ENCODE results near the gene PDCD2L.
"Not testable (repeated sequence)": the region's sequence is repeated elsewhere in the genome, so short reads cannot be mapped to it uniquely, and the experiment has no call there.

Gene PDCD2L

GRCh38 chr19:34418300-34418699 is 14.1 kb downstream of the PDCD2L start:
- DNase-seq: no peak

- no peak for DNase-seq
These were observed 22.0 kb downstream of the PDCD2L start for GRCh38 chr19:34426096-34426661.

GRCh38 chr19:34428549-34429285 is 24.5 kb downstream of the PDCD2L start:
- peak; percentile 4 to 17 for DNase-seq

DNA sequence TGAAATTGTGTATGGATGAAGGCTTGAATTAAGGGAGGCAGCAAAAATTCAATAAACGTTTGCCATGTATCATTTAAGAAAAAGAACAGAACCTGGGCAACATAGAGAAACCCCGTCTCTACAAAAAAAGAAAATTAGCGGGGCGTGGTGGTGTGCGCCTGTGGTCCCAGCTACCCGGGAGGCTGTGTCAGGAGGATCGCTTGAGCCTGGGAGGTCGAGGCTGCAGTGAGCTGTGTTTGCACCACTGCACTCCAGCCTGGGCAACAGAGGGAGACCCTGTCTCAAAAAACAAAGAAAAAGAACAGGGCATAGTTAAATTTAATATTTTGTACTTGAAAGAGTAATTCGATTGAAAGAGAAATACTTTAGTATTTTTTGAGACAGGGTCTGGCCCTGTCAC is 25.4 kb downstream of the PDCD2L start:
- DNase-seq: no peak

DNA sequence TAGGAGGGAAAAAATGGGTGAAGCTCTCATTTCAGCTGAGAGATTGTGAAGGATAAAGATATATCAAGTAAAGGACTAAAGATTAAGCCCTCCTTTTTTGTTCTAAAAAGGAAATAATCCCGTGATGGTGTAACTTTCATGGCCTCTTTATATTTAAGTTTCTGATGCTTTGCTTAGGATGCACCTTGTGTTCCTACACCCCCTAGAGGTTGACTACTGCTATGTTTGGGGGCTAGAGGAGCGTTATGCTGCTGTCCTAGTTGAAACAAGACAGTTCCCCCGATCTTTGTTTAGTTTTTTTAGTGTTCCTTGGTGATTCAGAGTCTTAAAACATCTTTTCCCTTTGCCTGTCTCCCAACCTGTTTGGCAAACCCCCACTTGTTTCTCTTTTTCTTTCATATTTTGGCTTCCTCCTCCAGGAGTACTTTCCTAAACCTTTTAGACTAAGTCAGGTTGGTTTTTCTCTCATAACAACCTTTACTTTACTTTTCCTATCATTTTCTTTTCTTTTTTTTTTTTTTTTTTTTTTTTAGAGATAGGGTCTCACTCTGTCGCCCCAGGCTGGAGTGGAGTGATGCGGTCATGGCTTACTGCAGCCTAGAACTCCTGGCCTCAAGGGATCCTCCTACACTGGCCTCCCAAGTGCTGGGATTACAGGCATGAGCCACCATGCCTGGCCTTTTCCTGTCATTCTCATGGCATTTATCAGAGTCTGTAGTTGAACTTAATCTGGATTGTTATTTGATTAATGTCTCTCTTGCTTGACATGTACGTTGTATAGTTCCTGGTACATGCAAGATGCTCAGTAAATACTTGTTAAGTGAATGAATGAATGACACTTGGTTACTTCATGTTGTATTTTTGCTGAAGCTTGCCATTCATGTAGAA is 26.8 kb downstream of the PDCD2L start:
- DNase-seq: peak in 1 of 2 experiments; percentile 6

DNA sequence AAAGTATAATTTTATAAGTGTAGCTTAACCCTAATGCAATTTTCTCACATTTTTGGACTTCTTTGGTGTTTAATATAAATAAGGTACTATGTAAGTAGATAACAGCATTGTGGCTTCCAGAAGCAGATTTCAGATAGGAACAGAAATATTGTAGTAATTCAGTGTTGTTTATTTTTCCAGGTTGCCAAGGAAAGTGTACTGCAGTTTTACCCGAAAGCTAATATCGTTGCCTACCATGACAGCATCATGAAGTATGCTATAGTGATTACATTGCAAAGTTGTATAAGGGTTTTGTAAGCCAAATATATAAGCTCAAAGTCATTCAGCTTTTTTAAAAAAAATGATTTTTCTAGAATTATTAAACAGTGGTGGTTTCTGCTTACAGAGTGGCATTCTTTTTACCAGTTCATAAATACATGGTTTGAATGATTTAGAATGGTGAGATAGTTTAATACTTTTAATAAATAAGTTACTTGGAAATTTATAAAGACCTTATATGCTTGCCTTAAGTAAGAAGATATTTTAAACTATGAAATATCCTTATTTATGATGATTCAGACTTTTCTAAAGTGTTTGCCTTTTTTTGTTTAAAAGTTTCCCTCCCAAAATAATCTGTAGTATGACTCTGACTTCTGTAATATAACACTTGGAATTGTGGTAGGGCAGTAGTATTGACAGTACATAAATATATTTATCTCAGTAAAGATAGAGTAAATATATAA is 27.6 kb downstream of the PDCD2L start:
- no peak for DNase-seq

DNA sequence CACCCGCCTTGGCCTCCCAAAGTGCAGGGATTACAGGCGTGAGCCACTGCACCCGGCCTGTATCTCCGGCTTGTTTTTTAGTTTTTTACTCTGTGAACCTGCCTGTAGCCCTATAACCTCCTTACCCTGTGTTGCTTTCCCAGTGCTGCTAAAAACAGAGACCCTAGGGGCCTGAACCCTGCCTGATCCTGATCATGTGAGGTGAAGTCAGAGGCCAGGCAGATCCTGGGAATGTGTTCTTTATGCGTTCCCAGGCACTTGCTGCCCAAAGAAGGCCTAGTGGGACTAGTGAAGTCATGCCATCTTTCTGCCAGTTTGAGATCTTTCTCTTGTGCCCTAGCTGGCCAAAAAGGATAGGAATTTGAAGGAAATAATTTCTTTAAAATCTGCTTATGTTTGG is 28.6 kb downstream of the PDCD2L start:
- DNase-seq: no peak

DNA sequence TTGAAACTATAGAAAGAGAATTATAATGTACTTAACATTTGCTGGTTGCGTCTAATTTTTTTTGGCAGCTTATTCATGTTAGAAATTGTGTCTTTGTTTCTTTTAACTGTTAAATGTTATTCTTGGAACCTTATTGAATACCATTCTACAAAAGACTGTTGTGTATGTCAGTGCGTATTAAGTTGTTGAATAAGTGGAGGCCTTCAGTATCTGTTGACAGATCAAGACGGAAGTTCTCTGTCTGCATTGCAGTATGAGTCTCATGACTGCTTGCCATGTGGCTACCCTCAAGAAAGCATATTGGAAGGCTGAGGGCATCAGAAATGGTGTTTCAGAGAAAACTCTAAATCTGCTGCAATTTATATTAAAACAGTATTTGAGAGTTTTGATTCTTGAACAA is 32.5 kb downstream of the PDCD2L start:
- DNase-seq: no peak

GRCh38 chr19:34448191-34448590 is 44.0 kb downstream of the PDCD2L start:
- DNase-seq: no peak

DNA sequence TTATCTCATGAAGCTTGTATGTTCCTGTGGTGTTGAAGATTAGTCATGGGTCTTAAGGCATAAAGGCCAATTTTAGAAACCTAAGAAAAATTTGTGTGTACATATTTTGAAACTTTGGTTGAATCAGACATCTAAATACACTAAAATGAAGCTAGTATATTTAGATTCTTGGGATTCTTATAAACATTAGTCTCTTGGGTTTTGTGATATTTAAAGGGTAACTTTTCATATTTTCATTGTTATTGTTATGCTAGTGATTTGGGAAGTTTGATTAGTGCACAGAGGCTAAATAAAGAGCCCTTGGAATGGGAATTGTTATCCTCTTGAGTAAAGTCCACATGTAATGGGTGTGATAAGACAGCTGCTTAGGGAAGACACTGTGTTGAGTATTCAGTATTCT is 48.5 kb downstream of the PDCD2L start:
- no peak for DNase-seq

- DNase-seq: no peak
These were observed 49.9 kb downstream of the PDCD2L start for GRCh38 chr19:34454091-34454490.

DNA sequence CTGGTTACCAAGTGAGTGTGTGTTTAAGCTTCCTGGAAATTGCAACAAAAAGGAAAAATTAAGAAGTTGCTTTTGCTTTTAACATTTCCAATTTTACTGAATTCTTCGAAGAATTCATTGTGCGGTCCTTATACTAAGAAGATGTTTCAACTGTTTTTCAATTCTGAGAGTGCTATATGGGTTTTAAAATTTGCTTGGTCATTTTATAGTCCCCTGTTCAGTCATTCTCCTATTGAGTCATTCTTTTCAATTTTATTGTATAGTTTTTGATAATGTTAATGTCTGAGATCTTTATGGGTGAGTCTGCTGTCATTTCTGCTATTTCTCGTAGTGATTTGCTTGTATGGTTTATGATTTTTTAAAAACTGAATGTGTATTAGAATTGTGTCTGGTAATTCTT is 50.5 kb downstream of the PDCD2L start:
- DNase-seq: no peak

DNA sequence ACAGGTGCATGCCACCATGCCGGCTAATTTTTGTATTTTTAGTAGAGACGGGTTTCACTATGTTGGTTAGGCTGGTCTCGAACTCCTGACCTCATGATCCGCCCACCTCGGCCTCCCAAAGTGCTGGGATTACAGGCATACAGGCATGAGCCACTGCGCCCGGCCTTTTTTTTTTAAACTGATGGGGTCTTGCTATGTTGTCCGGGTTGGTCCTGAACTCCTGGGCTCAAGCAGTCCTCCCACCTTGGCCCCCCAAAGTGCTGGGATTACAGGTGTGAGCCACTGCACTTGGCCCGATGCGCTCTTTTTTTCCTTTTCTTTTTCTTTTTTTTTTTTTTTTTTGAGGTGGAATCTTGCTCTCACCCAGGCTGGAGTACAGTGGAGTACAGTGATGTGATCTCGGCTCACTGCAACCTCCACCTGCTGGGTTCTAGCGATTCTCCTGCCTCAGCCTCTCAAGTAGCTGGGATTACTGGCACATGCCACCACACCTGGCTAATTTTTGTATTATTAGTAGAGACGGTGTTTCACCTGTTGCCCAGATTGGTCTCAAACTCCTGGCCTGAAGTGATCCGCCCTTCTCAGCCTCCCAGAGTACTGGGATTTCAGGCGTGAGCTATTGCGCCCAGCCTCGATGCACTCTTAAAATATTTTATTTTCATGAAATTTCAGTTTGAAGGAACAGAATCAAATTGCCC is 51.7 kb downstream of the PDCD2L start:
- not testable (repeated sequence) for DNase-seq

DNA sequence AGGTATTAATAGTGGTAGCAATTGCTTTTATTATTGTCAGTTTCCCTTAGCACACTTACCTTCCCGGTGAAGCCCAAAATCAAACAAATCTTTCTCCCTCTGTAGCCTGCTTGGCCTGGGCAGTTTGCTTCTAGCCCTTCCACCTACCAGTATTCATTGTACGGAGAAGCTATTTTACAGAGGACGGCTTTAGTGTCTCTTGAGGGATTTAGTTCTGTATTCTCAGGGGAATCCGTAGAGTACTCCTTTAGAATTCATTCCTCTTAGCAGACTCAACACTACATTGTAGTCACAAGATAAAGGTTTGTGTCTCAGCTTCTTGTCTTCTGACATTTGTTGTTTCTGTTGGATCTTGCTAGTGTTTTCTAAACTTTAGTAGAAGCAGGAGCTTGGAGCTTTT is 53.2 kb downstream of the PDCD2L start:
- DNase-seq: no peak

DNA sequence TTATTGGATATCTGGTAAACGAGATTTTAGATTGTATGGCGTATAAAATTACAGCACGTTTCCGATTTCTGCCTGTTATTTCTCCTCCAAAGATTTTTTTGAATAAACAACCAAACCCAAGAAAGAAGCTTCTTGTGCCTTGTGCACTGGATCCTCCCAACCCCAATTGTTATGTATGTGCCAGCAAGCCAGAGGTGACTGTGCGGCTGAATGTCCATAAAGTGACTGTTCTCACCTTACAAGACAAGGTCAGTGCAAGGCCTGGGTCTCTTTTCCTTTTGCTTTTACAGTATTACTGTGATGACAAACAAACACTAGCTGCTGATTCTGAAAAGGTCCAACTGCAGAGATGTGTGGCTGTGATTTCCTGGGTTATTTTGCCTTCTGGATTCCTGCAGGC is 54.5 kb downstream of the PDCD2L start:
- DNase-seq: no peak

DNA sequence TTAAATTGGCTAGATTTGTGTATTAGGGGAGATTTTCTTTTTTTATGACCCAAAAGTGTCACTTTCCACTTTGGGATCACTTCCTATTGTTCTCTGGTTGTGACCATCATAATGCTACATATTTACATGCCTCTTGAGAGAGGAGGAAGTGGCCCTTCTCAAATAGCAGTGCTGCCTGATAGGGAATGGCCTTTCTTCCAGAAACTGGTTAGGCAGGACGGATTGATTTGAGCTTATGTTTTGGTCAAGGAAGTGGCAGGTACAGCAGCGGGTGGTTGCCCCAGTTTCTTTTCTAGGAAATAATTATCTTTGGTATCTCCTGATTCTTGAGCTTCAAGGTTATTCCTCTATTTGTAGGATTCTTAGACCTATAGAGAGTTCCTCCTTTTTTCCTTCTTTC is 55.4 kb downstream of the PDCD2L start:
- no peak for DNase-seq

GRCh38 chr19:34461375-34462100 is 57.3 kb downstream of the PDCD2L start:
- DNase-seq: no peak

GRCh38 chr19:34464785-34465184 is 60.6 kb downstream of the PDCD2L start:
- DNase-seq: not testable (repeated sequence)

GRCh38 chr19:34468409-34468808 is 64.2 kb downstream of the PDCD2L start:
- no peak for DNase-seq

GRCh38 chr19:34469026-34469425 is 64.8 kb downstream of the PDCD2L start:
- DNase-seq: not testable (repeated sequence)

GRCh38 chr19:34471906-34472700 is 67.9 kb downstream of the PDCD2L start:
- DNase-seq: no peak

All from activated CD4-positive, alpha-beta T cell treated with anti-CD3 and anti-CD28 coated beads, Interleukin-2, amount 50 U/mL, for 4 hours (primary cell).